ENCODE measurements around the gene MORN1. TPM values are rescaled to one million over a fixed set of nuclear protein-coding genes. Genes with fewer than 3 reads are reported as not detected.

The MORN1 gene
- total and polyA plus RNA-seq, 2 experiments from 2014 or later: 4.8 to 11.1 TPM

GRCh38 chr1:2279210-2279639 is 112.1 kb downstream of the MORN1 start:
- H3K4me1 Mint-ChIP-seq: peaks cover 54% of the 10 kb centered on the region
- Histone ChIP-seq H3K4me2 (peak overlapping the region; percentile 73), H3K9me2 (ENCODE audit: insufficient read depth) (no peaks in the 10 kb centered on the region), H3K27me3 (ENCODE audit: insufficient read depth) (no peaks in the 10 kb centered on the region), H4K20me1 (replicated peaks; ENCODE audit: insufficient read depth) (peaks cover 2% of the 10 kb centered on the region; the same call in 1 of the 2 replicates), H3K27ac (ENCODE audit: low read depth) (peak overlapping the region; percentile 97), H3K79me2 (replicated peaks; ENCODE audit: insufficient read depth) (peaks cover 69% of the 10 kb centered on the region), H3K4me1 (ENCODE audit: insufficient read depth) (peaks cover 47% of the 10 kb centered on the region), H3F3A (replicated peaks; ENCODE audit: low read depth) (0 out of 2 replicates have a peak, but pooled peaks cover 21% of the 10 kb centered on the region), H3K4me3 (peak overlapping the region; percentile 34; the same call in 1 of the 2 replicates), H3K36me3 (ENCODE audit: insufficient read depth) (no peaks in the 10 kb centered on the region; the same call in 1 of the 2 replicates), H2AFZ (no peak overlapping the region)
- H3K27ac Mint-ChIP-seq: peak overlapping the region; percentile 97
- ATAC-seq (peak; percentile 86), DNase-seq (ENCODE audit: low spot score) (peak; percentile 99)
- peaks cover 7% of the 10 kb centered on the region; the same call in 2 of the 3 replicates for H3K9me3 Mint-ChIP-seq
- H3K36me3 Mint-ChIP-seq (ENCODE audit: low read depth): peaks cover 27% of the 10 kb centered on the region
- peaks cover 24% of the 10 kb centered on the region for H3K27me3 Mint-ChIP-seq (ENCODE audit: insufficient read depth, low read depth, poor library complexity)
- TF ChIP-seq POLR2AphosphoS5 (IDR thresholded peaks at IDR 0.05; ENCODE audit: low read depth): peak; percentile 54
- TF ChIP-seq ETS1 (IDR thresholded peaks at IDR 0.05): peak; percentile 79
- no peak for TF ChIP-seq ZNF331 (CRISPR knock-in tag; IDR thresholded peaks at IDR 0.05; ENCODE audit: low read depth)
- TF ChIP-seq, protein P1, sequence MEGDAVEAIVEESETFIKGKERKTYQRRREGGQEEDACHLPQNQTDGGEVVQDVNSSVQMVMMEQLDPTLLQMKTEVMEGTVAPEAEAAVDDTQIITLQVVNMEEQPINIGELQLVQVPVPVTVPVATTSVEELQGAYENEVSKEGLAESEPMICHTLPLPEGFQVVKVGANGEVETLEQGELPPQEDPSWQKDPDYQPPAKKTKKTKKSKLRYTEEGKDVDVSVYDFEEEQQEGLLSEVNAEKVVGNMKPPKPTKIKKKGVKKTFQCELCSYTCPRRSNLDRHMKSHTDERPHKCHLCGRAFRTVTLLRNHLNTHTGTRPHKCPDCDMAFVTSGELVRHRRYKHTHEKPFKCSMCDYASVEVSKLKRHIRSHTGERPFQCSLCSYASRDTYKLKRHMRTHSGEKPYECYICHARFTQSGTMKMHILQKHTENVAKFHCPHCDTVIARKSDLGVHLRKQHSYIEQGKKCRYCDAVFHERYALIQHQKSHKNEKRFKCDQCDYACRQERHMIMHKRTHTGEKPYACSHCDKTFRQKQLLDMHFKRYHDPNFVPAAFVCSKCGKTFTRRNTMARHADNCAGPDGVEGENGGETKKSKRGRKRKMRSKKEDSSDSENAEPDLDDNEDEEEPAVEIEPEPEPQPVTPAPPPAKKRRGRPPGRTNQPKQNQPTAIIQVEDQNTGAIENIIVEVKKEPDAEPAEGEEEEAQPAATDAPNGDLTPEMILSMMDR (conservative IDR thresholded peaks at IDR 0.05; ENCODE audit: low read depth in 2 of 2): no peak
- TF ChIP-seq JUNB (IDR thresholded peaks at IDR 0.05; ENCODE audit: unreplicated experiment): no peak
- peak; percentile 64 for TF ChIP-seq CREB1 (CRISPR knock-in tag; IDR thresholded peaks at IDR 0.05; ENCODE audit: low read depth)
- no peak for TF ChIP-seq ZNF114 (CRISPR knock-in tag; IDR thresholded peaks at IDR 0.05)
- peak overlapping the region; percentile 56 for H3K4me3 Mint-ChIP-seq

- Histone ChIP-seq H3K4me1 (ENCODE audit: insufficient read depth) (peaks cover 46% of the 10 kb centered on the region), H3F3A (replicated peaks; ENCODE audit: low read depth) (0 out of 2 replicates have a peak, but pooled peaks cover 21% of the 10 kb centered on the region), H2AFZ (no peak overlapping the region), H3K4me3 (peak overlapping the region; percentile 34; the same call in 1 of the 2 replicates), H3K27ac (ENCODE audit: low read depth) (peak overlapping the region; percentile 93), H3K79me2 (replicated peaks; ENCODE audit: insufficient read depth) (peaks cover 69% of the 10 kb centered on the region), H3K4me2 (peak overlapping the region; percentile 73), H3K9me2 (ENCODE audit: insufficient read depth) (no peaks in the 10 kb centered on the region), H3K27me3 (ENCODE audit: insufficient read depth) (no peaks in the 10 kb centered on the region), H3K36me3 (ENCODE audit: insufficient read depth) (no peaks in the 10 kb centered on the region; the same call in 1 of the 2 replicates), H4K20me1 (replicated peaks; ENCODE audit: insufficient read depth) (peaks cover 2% of the 10 kb centered on the region; the same call in 1 of the 2 replicates)
- H3K9me3 Mint-ChIP-seq: peaks cover 7% of the 10 kb centered on the region; the same call in 2 of the 3 replicates
- peaks cover 27% of the 10 kb centered on the region for H3K36me3 Mint-ChIP-seq (ENCODE audit: low read depth)
- H3K4me1 Mint-ChIP-seq: peaks cover 53% of the 10 kb centered on the region
- DNase-seq (ENCODE audit: low spot score): no peak
- peaks cover 23% of the 10 kb centered on the region for H3K27me3 Mint-ChIP-seq (ENCODE audit: insufficient read depth, low read depth, poor library complexity)
- peak overlapping the region; percentile 97 for H3K27ac Mint-ChIP-seq
- peak; percentile 10 for ATAC-seq
- H3K4me3 Mint-ChIP-seq: peak overlapping the region; percentile 56
- TF ChIP-seq, protein P2, sequence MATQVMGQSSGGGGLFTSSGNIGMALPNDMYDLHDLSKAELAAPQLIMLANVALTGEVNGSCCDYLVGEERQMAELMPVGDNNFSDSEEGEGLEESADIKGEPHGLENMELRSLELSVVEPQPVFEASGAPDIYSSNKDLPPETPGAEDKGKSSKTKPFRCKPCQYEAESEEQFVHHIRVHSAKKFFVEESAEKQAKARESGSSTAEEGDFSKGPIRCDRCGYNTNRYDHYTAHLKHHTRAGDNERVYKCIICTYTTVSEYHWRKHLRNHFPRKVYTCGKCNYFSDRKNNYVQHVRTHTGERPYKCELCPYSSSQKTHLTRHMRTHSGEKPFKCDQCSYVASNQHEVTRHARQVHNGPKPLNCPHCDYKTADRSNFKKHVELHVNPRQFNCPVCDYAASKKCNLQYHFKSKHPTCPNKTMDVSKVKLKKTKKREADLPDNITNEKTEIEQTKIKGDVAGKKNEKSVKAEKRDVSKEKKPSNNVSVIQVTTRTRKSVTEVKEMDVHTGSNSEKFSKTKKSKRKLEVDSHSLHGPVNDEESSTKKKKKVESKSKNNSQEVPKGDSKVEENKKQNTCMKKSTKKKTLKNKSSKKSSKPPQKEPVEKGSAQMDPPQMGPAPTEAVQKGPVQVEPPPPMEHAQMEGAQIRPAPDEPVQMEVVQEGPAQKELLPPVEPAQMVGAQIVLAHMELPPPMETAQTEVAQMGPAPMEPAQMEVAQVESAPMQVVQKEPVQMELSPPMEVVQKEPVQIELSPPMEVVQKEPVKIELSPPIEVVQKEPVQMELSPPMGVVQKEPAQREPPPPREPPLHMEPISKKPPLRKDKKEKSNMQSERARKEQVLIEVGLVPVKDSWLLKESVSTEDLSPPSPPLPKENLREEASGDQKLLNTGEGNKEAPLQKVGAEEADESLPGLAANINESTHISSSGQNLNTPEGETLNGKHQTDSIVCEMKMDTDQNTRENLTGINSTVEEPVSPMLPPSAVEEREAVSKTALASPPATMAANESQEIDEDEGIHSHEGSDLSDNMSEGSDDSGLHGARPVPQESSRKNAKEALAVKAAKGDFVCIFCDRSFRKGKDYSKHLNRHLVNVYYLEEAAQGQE (IDR thresholded peaks at IDR 0.05; ENCODE audit: unreplicated experiment): no peak
- no peak for TF ChIP-seq NANOG (IDR thresholded peaks at IDR 0.05; ENCODE audit: borderline replicate concordance)
- TF ChIP-seq POLR2AphosphoS5 (IDR thresholded peaks at IDR 0.05; ENCODE audit: low read depth): no peak
- no peak for TF ChIP-seq ZNF331 (CRISPR knock-in tag; IDR thresholded peaks at IDR 0.05; ENCODE audit: low read depth)
- no peak for TF ChIP-seq EZH2phosphoT487 (IDR thresholded peaks at IDR 0.05; ENCODE audit: unreplicated experiment)
- no peak for TF ChIP-seq ETS1 (IDR thresholded peaks at IDR 0.05)
- TF ChIP-seq ZNF114 (CRISPR knock-in tag; IDR thresholded peaks at IDR 0.05): no peak
- no peak for TF ChIP-seq JUNB (IDR thresholded peaks at IDR 0.05; ENCODE audit: unreplicated experiment)
- TF ChIP-seq STAT1 (IDR thresholded peaks at IDR 0.05; ENCODE audit: unreplicated experiment): no peak
- TF ChIP-seq, protein P1 (conservative IDR thresholded peaks at IDR 0.05; ENCODE audit: low read depth in 2 of 2): no peak
- TF ChIP-seq EZH2 (IDR thresholded peaks at IDR 0.05; ENCODE audit: low read depth, unreplicated experiment): no peak
- TF ChIP-seq CREB1 (CRISPR knock-in tag; IDR thresholded peaks at IDR 0.05; ENCODE audit: low read depth): no peak
Measured at GRCh38 chr1:2278591-2279209, 112.7 kb downstream of the MORN1 start.

Data from GM23338 (cell line).